ENCODE measurements around the gene FARP1.

- no peak for TF ChIP-seq CTCF (conservative IDR thresholded peaks at IDR 0.05)
- no peak for TF ChIP-seq ZFX (IDR thresholded peaks at IDR 0.05)
Observed at GRCh38 chr13:98474292-98474691, 331.4 kb downstream of the FARP1 start.

Measured in C4-2B (cell line).